ENCODE data around the gene B4GALNT1.
"Not testable (repeated sequence)": the region's sequence is repeated elsewhere in the genome, so short reads cannot be mapped to it uniquely, and the experiment has no call there.

Gene B4GALNT1

GRCh38 chr12:57641699-57642442 lies 8.9 kb upstream of the B4GALNT1 start:
- no peak overlapping the region for H3K4me3 ChIP-seq (ENCODE audit: low read depth, low read length)
- no peak for TF ChIP-seq CTCF (IDR thresholded peaks at IDR 0.05; ENCODE audit: low read depth, low read length, missing control alignments)
- in situ Hi-C loops (cut with HindIII; ENCODE audit: low sequenced_read_pairs), result no loop called here
- DNase-seq (ENCODE audit: low read depth), result no peak

GRCh38 chr12:57640175-57641042 lies 7.4 kb upstream of the B4GALNT1 start:
- DNase-seq (ENCODE audit: low read depth), result no peak
- in situ Hi-C loops (cut with HindIII; ENCODE audit: low sequenced_read_pairs), result no loop called here
- TF ChIP-seq CTCF (IDR thresholded peaks at IDR 0.05; ENCODE audit: low read depth, low read length, missing control alignments), result no peak
- no peak overlapping the region for H3K4me3 ChIP-seq (ENCODE audit: low read depth, low read length)

GRCh38 chr12:57638096-57638495 lies 5.1 kb upstream of the B4GALNT1 start:
- H3K4me3 ChIP-seq (ENCODE audit: low read depth, low read length), result no peak overlapping the region
- no peak for DNase-seq (ENCODE audit: low read depth)
- in situ Hi-C loops (cut with HindIII; ENCODE audit: low sequenced_read_pairs), result no loop called here
- no peak for TF ChIP-seq CTCF (IDR thresholded peaks at IDR 0.05; ENCODE audit: low read depth, low read length, missing control alignments)

- no peak overlapping the region for H3K4me3 ChIP-seq (ENCODE audit: low read depth, low read length)
- no peak for TF ChIP-seq CTCF (IDR thresholded peaks at IDR 0.05; ENCODE audit: low read depth, low read length, missing control alignments)
- in situ Hi-C loops (cut with HindIII; ENCODE audit: low sequenced_read_pairs), result no loop called here
- no peak for DNase-seq (ENCODE audit: low read depth)
Measured at GRCh38 chr12:57637364-57637763, 4.4 kb upstream of the B4GALNT1 start.

- H3K4me3 ChIP-seq (ENCODE audit: low read depth, low read length); DNase-seq (ENCODE audit: low read depth); in situ Hi-C loops (cut with HindIII; ENCODE audit: low sequenced_read_pairs): not testable (repeated sequence)
Measured at GRCh38 chr12:57636731-57637130, 3.7 kb upstream of the B4GALNT1 start.

DNA sequence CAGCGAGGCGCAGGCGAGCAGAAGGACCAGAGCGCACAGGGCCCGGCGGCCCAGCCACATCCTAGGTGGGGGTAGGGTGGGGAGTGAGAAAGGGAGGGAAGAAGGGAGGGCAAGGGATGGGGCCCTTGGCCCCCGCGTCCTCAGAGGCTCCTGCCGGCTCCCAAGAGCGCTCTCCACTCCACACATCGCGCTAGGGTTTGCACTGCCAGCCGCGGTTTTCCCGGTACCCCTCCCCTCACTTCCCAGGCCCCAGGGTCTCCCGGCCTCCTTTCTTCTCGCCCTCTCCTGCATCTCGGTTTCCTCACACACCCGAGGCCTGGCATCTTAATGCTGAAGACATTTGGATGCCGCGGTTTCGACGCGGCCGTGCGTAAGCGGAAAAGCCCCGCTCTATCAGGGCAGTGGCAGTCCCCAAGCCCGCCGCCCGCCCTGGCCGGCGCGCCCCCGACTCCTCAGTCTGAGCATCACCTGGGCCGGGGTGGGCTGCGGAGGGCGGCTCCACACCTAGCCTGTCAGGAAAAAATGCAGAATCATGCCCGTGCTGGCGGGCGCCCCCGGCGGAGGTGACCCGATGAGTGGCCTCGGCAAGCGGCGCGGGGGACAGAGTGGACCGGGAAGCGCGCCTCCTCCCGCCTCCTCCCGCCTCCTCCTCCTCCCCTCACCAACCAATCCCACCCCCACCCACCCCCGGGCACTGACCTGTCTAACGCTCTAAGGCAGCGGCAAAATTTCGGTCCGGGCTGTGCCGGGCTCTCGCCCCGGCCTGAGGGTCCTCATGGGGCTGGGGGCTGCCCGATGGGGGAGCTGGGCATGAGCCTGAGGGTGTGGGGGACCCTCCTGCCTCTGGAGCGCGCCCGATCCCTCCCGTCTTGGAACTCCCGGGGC lies 686 bp downstream of the B4GALNT1 start:
- in situ Hi-C loops (cut with HindIII; ENCODE audit: low sequenced_read_pairs), result no loop called here
- H3K4me3 ChIP-seq (ENCODE audit: low read depth, low read length), result peak overlapping the region; percentile 53
- TF ChIP-seq CTCF (IDR thresholded peaks at IDR 0.05; ENCODE audit: low read depth, low read length, missing control alignments), result no peak
- no peak for DNase-seq (ENCODE audit: low read depth)
